Breast epithelium (tissue), 3 donors: ENCODE data around the gene MAPK8IP2.

Experiments
- POLR2A ChIP-seq: fragments of 450-650 bp; IDR thresholded peaks from one replicate; pipeline ENCODE4 v1.6.1; 2016; ENCODE audit warnings: antibody characterized with exemption, mild to moderate bottlenecking, moderate library complexity
- POLR2AphosphoS5 ChIP-seq, 3 donors: sonication (generic); formaldehyde crosslinking; IDR thresholded peaks; one replicate each; pipeline ENCODE4 v1.6.1; 2017; ENCODE audit warnings: antibody characterized with exemption in 3 of 3
- TF ChIP-seq, protein P1 (sequence below), 3 donors: fragments of 450-650 bp; IDR thresholded peaks; one replicate each; pipeline ENCODE4 v1.5.1; 2016 to 2017; ENCODE audit warnings: antibody characterized with exemption in 3 of 3, mild to moderate bottlenecking in 3 of 3, moderate library complexity in 3 of 3

GRCh38 chr22:50612168-50612527 lies 11.6 kb downstream of the MAPK8IP2 start:
- TF ChIP-seq, protein P1, sequence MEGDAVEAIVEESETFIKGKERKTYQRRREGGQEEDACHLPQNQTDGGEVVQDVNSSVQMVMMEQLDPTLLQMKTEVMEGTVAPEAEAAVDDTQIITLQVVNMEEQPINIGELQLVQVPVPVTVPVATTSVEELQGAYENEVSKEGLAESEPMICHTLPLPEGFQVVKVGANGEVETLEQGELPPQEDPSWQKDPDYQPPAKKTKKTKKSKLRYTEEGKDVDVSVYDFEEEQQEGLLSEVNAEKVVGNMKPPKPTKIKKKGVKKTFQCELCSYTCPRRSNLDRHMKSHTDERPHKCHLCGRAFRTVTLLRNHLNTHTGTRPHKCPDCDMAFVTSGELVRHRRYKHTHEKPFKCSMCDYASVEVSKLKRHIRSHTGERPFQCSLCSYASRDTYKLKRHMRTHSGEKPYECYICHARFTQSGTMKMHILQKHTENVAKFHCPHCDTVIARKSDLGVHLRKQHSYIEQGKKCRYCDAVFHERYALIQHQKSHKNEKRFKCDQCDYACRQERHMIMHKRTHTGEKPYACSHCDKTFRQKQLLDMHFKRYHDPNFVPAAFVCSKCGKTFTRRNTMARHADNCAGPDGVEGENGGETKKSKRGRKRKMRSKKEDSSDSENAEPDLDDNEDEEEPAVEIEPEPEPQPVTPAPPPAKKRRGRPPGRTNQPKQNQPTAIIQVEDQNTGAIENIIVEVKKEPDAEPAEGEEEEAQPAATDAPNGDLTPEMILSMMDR (IDR thresholded peaks at IDR 0.05) = no peak
- TF ChIP-seq POLR2A = no peak
- TF ChIP-seq POLR2AphosphoS5 (IDR thresholded peaks at IDR 0.05) = no peak
